ENCODE results near the gene SLC6A19. TPM values are rescaled to one million over a fixed set of nuclear protein-coding genes. Genes with fewer than 3 reads are reported as not detected.

The SLC6A19 gene
- total RNA-seq, 6 experiments from 2014 or later: not detected

GRCh38 chr5:1257363-1257762 lies 56.0 kb downstream of the SLC6A19 start:
- no peak overlapping the region for H3K4me3 Mint-ChIP-seq
- TF ChIP-seq CTCF (IDR thresholded peaks at IDR 0.05): no peak

DNA sequence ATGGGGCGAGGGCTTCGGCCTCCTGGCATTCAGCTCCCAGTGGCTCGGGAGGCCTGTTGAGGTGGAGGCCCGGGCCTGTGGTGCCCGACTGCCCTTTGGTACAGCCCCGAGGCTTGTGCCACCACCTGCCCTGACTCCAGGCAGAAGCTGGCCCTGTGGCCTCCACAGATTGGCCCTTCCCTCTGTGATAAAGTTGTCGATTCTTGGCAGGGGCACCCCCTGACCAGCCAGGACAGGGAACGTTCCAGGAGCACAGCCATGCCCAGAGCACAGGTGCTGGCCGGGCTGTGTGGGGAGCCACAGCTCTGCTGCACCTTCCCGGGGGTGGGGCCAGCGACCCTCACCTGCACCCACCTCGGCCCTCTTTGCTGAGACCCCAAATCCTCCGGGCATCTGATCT lies 56.4 kb downstream of the SLC6A19 start:
- peaks cover 15% of the 10 kb centered on the region for H3K27me3 Mint-ChIP-seq (ENCODE audit: insufficient read depth)
- no peak for TF ChIP-seq CTCF (IDR thresholded peaks at IDR 0.05)
- peaks cover 7% of the 10 kb centered on the region; the same call in 1 of the 2 replicates for H3K36me3 Mint-ChIP-seq (ENCODE audit: low read depth)
- no peak for DNase-seq
- no peaks in the 10 kb centered on the region for H3K4me1 Mint-ChIP-seq (ENCODE audit: low read depth)
- H3K27ac Mint-ChIP-seq: no peak overlapping the region
- peaks cover 70% of the 10 kb centered on the region for H3K9me3 Mint-ChIP-seq
- H3K4me3 Mint-ChIP-seq: no peak overlapping the region

More at GRCh38 chr5:1257363-1257762, 56.0 kb downstream of the SLC6A19 start:
- no peak overlapping the region for H3K27ac Mint-ChIP-seq
- peaks cover 65% of the 10 kb centered on the region for H3K9me3 Mint-ChIP-seq
- peaks cover 5% of the 10 kb centered on the region; the same call in 1 of the 2 replicates for H3K36me3 Mint-ChIP-seq (ENCODE audit: low read depth)
- no peaks in the 10 kb centered on the region for H3K4me1 Mint-ChIP-seq (ENCODE audit: low read depth)
- DNase-seq: no peak
- peaks cover 15% of the 10 kb centered on the region for H3K27me3 Mint-ChIP-seq (ENCODE audit: insufficient read depth)

GRCh38 chr5:1259806-1260480 lies 58.5 kb downstream of the SLC6A19 start:
- Mint-ChIP-seq H3K27me3 (ENCODE audit: insufficient read depth) (peaks cover 9% of the 10 kb centered on the region), H3K4me3 (no peak overlapping the region), H3K36me3 (ENCODE audit: low read depth) (peaks cover 7% of the 10 kb centered on the region; the same call in 1 of the 2 replicates), H3K9me3 (peaks cover 74% of the 10 kb centered on the region), H3K4me1 (ENCODE audit: low read depth) (no peaks in the 10 kb centered on the region), H3K27ac (no peak overlapping the region)
- no peak for TF ChIP-seq CTCF (IDR thresholded peaks at IDR 0.05)
- DNase-seq: no peak

DNA sequence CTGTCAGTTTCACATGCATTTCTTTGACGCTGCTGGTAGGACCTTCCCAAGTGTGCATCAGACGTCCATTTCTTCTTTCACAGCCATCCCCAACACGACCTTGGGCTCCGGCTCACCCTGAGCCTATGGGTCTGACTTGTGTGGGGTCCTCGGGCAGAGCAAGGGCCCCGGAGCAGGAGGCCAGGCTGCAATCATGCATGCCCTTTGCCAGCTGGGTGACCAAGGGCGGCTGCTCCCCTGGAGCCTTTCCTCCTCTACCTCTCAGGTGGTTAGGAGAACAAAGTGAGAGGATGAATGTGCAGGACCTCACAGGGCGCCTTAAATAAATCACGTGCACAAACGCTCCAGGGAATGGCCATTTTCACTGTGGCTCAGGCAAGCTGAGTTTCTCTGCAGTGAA lies 60.2 kb downstream of the SLC6A19 start:
- Mint-ChIP-seq H3K4me1 (ENCODE audit: low read depth) (no peaks in the 10 kb centered on the region), H3K36me3 (ENCODE audit: low read depth) (peaks cover 7% of the 10 kb centered on the region; the same call in 1 of the 2 replicates), H3K27me3 (ENCODE audit: insufficient read depth) (peaks cover 9% of the 10 kb centered on the region), H3K4me3 (no peak overlapping the region), H3K27ac (no peak overlapping the region), H3K9me3 (peaks cover 61% of the 10 kb centered on the region; the same call in 1 of the 2 replicates)
- no peak for TF ChIP-seq CTCF (IDR thresholded peaks at IDR 0.05)
- no peak for DNase-seq

DNA sequence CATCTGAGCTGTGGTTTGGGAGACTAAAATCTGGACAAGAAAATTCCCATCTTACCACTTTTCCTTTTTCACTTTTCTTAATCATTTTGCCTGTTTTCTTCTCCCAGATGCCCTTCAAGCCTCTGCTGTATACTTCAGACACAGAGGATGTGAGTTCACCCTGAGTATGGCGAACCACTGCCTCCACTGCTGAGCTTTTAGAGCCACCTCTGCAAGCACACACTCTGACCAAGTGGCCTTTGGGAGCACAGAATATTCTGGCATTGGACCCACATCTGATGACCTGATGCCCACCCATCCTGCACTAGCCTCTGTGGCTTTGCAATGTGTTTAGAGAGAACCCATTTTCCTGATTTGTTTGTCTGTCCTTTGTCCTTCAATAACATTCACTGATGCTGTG lies 61.0 kb downstream of the SLC6A19 start:
- no peak for DNase-seq
- no peak for TF ChIP-seq CTCF (IDR thresholded peaks at IDR 0.05)
- H3K27me3 Mint-ChIP-seq (ENCODE audit: insufficient read depth): peaks cover 9% of the 10 kb centered on the region

More for the DNA sequence above, 61.0 kb downstream of the SLC6A19 start:
- no peak overlapping the region for H3K27ac Mint-ChIP-seq
- no peak overlapping the region for H3K4me3 Mint-ChIP-seq
- H3K9me3 Mint-ChIP-seq: peaks cover 59% of the 10 kb centered on the region; the same call in 1 of the 2 replicates
- H3K36me3 Mint-ChIP-seq (ENCODE audit: low read depth): peaks cover 7% of the 10 kb centered on the region; the same call in 1 of the 2 replicates
- no peaks in the 10 kb centered on the region for H3K4me1 Mint-ChIP-seq (ENCODE audit: low read depth)
